ENCODE results near the gene HS6ST3.
"Not testable (repeated sequence)": the region's sequence is repeated elsewhere in the genome, so short reads cannot be mapped to it uniquely, and the experiment has no call there.

HS6ST3 gene

DNA sequence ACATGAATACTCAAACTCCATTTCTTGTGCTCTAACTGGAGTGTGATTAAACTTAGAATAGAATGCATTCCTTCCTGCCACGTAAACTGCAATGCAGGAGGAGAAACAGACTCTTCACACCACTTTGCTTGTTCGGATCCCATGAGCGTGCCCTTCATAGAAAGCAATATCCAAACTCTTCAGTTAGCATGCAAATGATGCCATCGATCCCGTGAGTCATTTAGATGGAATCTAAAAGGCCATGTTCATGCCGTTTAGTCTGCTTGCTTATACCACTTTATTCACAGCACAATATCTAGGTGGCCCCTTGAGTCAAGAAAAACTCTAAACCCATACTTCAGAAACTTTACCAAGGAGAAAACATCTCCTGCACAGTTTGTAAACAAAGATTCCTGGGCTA lies 678.6 kb downstream of the HS6ST3 start:
- in situ Hi-C loops (cut with HindIII; ENCODE audit: low sequenced_read_pairs), result no loop called here
- DNase-seq (ENCODE audit: low read depth), result no peak
- TF ChIP-seq, protein P1, sequence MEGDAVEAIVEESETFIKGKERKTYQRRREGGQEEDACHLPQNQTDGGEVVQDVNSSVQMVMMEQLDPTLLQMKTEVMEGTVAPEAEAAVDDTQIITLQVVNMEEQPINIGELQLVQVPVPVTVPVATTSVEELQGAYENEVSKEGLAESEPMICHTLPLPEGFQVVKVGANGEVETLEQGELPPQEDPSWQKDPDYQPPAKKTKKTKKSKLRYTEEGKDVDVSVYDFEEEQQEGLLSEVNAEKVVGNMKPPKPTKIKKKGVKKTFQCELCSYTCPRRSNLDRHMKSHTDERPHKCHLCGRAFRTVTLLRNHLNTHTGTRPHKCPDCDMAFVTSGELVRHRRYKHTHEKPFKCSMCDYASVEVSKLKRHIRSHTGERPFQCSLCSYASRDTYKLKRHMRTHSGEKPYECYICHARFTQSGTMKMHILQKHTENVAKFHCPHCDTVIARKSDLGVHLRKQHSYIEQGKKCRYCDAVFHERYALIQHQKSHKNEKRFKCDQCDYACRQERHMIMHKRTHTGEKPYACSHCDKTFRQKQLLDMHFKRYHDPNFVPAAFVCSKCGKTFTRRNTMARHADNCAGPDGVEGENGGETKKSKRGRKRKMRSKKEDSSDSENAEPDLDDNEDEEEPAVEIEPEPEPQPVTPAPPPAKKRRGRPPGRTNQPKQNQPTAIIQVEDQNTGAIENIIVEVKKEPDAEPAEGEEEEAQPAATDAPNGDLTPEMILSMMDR (IDR thresholded peaks at IDR 0.05; ENCODE audit: low read depth, low read length, missing control alignments), result no peak
- no peak overlapping the region for H3K4me3 ChIP-seq (ENCODE audit: low read depth, low read length)

DNA sequence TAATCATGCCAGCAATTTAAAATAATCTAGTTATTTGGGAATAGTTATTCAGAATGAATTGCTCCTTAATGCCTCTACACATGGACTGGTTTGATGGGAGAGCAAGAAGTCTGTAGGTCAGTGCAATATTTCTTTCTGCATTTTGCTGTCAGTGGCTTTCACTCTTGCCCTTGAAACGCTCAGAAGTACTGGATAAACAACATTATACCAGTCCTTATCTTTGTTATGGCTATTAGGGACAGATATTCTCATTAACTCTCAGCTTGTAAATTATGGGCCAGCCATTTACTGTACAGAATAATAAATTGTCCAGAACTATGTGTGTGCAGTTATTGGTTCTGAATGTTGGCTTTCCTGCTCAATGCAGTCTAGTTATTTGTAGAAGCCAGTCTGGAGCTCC lies 680.0 kb downstream of the HS6ST3 start:
- TF ChIP-seq, protein P1 (IDR thresholded peaks at IDR 0.05; ENCODE audit: low read depth, low read length, missing control alignments), result no peak
- DNase-seq (ENCODE audit: low read depth), result no peak
- in situ Hi-C loops (cut with HindIII; ENCODE audit: low sequenced_read_pairs), result no loop called here
- no peak overlapping the region for H3K4me3 ChIP-seq (ENCODE audit: low read depth, low read length)

DNA sequence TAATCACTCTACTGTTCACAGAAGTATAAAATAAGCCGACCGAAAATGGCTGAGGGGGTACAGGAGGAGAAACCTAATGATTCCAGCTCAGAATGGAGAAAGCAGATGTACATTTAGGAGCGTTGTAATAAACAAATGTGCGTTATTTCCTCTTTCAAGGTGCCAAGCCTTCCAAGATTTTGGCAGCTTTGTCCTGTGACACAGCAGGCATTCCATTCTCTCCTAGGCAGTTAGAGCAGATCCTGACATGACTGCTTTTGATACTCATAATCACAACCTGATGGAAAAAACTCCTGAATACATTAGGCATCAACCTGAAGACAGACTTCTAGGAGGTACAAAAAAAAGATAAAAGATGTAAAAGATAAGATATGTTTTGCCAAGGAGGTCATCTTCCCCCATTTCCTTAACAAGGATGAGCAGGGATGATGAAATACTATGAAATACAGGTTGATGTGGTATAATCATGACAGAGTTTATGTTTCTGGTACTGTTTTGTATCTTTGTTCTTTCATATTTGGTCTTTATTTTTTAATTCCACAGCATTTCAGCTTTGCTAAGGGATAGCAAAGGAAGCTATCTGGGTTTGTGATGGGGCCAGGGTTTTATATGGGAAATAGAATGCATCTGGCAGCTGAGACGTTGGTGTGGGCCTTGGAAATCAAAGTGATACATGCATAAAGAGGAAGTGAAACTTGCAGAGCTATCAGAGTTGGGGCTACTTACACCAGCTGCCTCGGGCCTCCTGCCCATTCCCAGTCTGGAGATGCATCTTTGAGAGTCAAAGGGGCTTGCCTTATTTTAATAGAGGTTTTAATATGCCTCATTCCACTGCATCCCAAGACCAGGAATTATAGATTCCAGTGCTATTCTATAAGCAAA lies 681.8 kb downstream of the HS6ST3 start:
- in situ Hi-C loops (cut with HindIII; ENCODE audit: low sequenced_read_pairs), result no loop called here
- TF ChIP-seq, protein P1 (IDR thresholded peaks at IDR 0.05; ENCODE audit: low read depth, low read length, missing control alignments), result no peak
- DNase-seq (ENCODE audit: low read depth), result no peak
- no peak overlapping the region for H3K4me3 ChIP-seq (ENCODE audit: low read depth, low read length)

DNA sequence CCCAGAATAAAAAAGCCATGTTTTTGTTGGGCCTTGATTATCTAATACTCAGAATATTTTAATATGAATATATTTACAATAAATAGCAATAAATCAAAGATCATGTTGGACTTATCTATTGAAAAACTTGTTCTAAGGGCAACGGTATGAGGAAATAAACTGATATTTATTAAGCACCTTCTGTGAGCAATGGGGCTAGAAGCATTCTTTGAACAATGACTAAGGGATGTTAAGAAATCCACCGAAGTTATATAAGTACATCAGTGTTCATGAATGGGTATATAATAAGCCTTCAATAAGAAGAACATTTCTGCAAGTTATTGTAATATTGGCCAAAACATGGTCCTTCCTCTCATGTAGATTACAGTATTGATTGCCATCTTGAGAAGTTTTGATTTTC lies 682.5 kb downstream of the HS6ST3 start:
- in situ Hi-C loops (cut with HindIII; ENCODE audit: low sequenced_read_pairs), result no loop called here
- DNase-seq (ENCODE audit: low read depth), result no peak

DNA sequence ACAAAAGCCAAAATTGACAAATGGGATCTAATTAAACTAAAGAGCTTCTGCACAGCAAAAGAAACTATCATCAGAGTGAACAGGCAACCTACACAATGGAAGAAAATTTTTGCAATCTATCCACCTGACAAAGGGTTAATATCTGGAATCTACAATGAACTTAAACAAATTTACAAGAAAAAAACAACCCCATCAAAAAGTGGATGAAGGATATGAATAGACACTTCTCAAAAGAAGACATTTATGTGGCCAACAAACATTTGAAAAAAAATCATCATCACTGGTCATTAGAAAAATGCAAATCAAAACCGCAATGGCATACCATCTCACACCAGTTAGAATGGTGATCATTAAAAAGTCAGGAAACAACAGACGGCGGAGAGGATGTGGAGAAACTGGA lies 688.4 kb downstream of the HS6ST3 start:
- in situ Hi-C loops (cut with HindIII; ENCODE audit: low sequenced_read_pairs); DNase-seq (ENCODE audit: low read depth); H3K4me3 ChIP-seq (ENCODE audit: low read depth, low read length): not testable (repeated sequence)

More for the DNA sequence above, 682.5 kb downstream of the HS6ST3 start:
- TF ChIP-seq, protein P1 (IDR thresholded peaks at IDR 0.05; ENCODE audit: low read depth, low read length, missing control alignments), result no peak
- no peak overlapping the region for H3K4me3 ChIP-seq (ENCODE audit: low read depth, low read length)

DNA sequence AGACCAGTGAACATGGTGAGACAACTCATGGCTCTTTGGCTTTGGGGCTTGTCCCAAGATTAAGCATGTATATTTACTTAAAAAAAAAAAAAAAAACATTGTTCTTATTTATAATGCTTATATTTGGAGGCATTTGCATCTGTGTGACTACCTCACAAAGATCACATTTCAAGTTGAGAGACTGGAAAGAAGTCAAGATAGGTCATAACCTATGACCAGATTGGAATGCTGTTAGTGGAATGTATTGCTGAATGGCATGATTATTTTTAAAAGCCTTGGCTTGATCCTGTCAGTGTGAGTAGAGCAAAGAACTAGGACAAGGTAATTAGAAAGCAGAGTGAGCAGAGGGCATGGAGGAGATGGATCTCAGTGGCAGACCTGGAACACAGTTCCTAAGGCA lies 689.8 kb downstream of the HS6ST3 start:
- TF ChIP-seq, protein P1 (IDR thresholded peaks at IDR 0.05; ENCODE audit: low read depth, low read length, missing control alignments), result no peak
- no peak for DNase-seq (ENCODE audit: low read depth)
- H3K4me3 ChIP-seq (ENCODE audit: low read depth, low read length), result no peak overlapping the region
- in situ Hi-C loops (cut with HindIII; ENCODE audit: low sequenced_read_pairs), result no loop called here

DNA sequence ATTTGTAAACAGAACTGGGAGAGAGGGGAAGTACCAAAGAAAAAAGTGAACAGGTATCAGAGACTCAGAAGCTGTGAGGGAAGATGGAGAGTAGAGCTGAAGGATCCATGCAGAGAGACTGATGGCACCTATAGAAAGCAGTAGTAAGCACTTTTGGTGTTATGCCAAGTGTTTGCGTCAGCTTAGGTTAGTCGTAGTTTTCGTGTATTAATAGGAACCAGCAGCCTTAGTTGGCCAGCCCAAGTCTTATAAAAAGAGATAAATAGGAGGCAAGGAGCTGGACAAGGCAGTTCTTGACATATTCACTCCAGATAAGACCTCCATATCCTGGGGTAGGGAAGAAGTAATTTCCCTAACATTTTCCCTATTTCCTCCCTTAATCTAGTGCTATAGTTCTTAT lies 690.2 kb downstream of the HS6ST3 start:
- DNase-seq (ENCODE audit: low read depth), result no peak
- H3K4me3 ChIP-seq (ENCODE audit: low read depth, low read length), result no peak overlapping the region
- TF ChIP-seq, protein P1 (IDR thresholded peaks at IDR 0.05; ENCODE audit: low read depth, low read length, missing control alignments), result no peak
- in situ Hi-C loops (cut with HindIII; ENCODE audit: low sequenced_read_pairs), result no loop called here
